CD4-positive, CD25-positive, alpha-beta regulatory T cell (primary cell): ENCODE data around the gene ELOVL2. TPM values are rescaled to one million over a fixed set of nuclear protein-coding genes. Genes with fewer than 3 reads are reported as not detected.

ENCODE experiments used
- ATAC-seq, 2 donors: fragments of 150-1000 bp; cut with Tn5 transposase; one replicate each; pipeline ENCODE4 v1.10.0; 2021; ENCODE audit warnings: low read depth in 2 of 2, moderate number of reproducible peaks in 2 of 2, moderate library complexity in 1 of 2
- DNase-seq, 3 donors: peaks; one replicate each; pipeline versions ENCODE4 v3.0.0 to v3.0.0-alpha.2; 2012 to 2022; ENCODE audit warnings: mixed read lengths in 1 of 3
- H3K27ac ChIP-seq: one replicate; pipeline ENCODE4 v1.7.0; 2013; ENCODE audit warnings: mild to moderate bottlenecking, low read length; ENCODE audit not compliant: insufficient read depth, poor library complexity, severe bottlenecking
- H3K27me3 ChIP-seq: one replicate; pipeline ENCODE4 v1.7.0; 2013; ENCODE audit warnings: low read length; ENCODE audit not compliant: control insufficient read depth, insufficient read depth
- H3K36me3 ChIP-seq: one replicate; pipeline ENCODE4 v1.7.0; 2013; ENCODE audit warnings: mild to moderate bottlenecking, low read length, moderate library complexity; ENCODE audit not compliant: control insufficient read depth, insufficient read depth
- H3K4me1 ChIP-seq: 2 replicates; pipeline ENCODE4 v1.7.0; 2013; ENCODE audit warnings: mild to moderate bottlenecking, low read length; ENCODE audit not compliant: insufficient read depth, control insufficient read depth, poor library complexity, severe bottlenecking
- H3K4me3 ChIP-seq: one replicate; pipeline ENCODE4 v1.7.0; 2013; ENCODE audit warnings: low read depth, mild to moderate bottlenecking, low read length, moderate library complexity
- H3K9me3 ChIP-seq, 2 experiments: 1 replicate in 1 of 2; 2 replicates in 1 of 2; pipeline ENCODE4 v1.7.0; 2013; ENCODE audit warnings: low read length in 2 of 2, mild to moderate bottlenecking in 1 of 2, moderate library complexity in 1 of 2; ENCODE audit not compliant: control insufficient read depth in 2 of 2
- H3K27ac Mint-ChIP-seq, 3 donors: one replicate each; pipeline ENCODE4 v1.8.0; 2020 to 2022; ENCODE audit warnings: mild to moderate bottlenecking in 3 of 3, mixed read lengths in 3 of 3, moderate library complexity in 2 of 3
- H3K27me3 Mint-ChIP-seq: one replicate; pipeline ENCODE4 v1.8.0; 2022; ENCODE audit warnings: mild to moderate bottlenecking, mixed read lengths
- H3K36me3 Mint-ChIP-seq: one replicate; pipeline ENCODE4 v1.8.0; 2020; ENCODE audit warnings: mixed read lengths
- H3K4me1 Mint-ChIP-seq, 4 donors: one replicate each; pipeline ENCODE4 v1.8.0; 2020 to 2022; ENCODE audit warnings: mixed read lengths in 4 of 4, mild to moderate bottlenecking in 1 of 4
- H3K4me3 Mint-ChIP-seq, 4 donors: one replicate each; pipeline ENCODE4 v1.8.0; 2020 to 2022; ENCODE audit warnings: mild to moderate bottlenecking in 4 of 4, mixed read lengths in 4 of 4, moderate library complexity in 3 of 4
- H3K9me3 Mint-ChIP-seq, 7 donors: one replicate each; pipeline ENCODE4 v1.8.0; 2020 to 2022; ENCODE audit warnings: mixed read lengths in 7 of 7, mild to moderate bottlenecking in 3 of 7, moderate library complexity in 2 of 7
- polyA plus RNA-seq, 4 donors: library from polyadenylated mRNA; unstranded; fragments of 300-500 nt; fragmentation: Illumina TruSeq; gene quantifications; one replicate each; pipeline ENCODE4 v1.2.3, GENCODE V29; 2021
- total RNA-seq: library from RNA; stranded (reverse); gene quantifications from one replicate; pipeline ENCODE4 v1.2.3, GENCODE V29; 2022

Gene ELOVL2
- total and polyA plus RNA-seq, 5 donors from 2014 or later, result not detected

- DNase-seq, result no peak
- H3K27ac Mint-ChIP-seq, result no peak overlapping the region
- H3K9me3 ChIP-seq, result no peaks in the 10 kb centered on the region
- peaks cover 3% of the 10 kb centered on the region for H3K27me3 ChIP-seq
- no peaks in the 10 kb centered on the region for H3K36me3 ChIP-seq
- no peaks in the 10 kb centered on the region for H3K4me1 Mint-ChIP-seq
- H3K4me3 Mint-ChIP-seq, result no peak overlapping the region
- H3K27ac ChIP-seq, result no peak overlapping the region
- peaks cover 0 to 3% (median 0%) of the 10 kb centered on the region in 7 donors for H3K9me3 Mint-ChIP-seq
- peaks cover 9% of the 10 kb centered on the region for H3K27me3 Mint-ChIP-seq
- no peaks in the 10 kb centered on the region for H3K36me3 Mint-ChIP-seq
- H3K4me1 ChIP-seq, result no peaks in the 10 kb centered on the region
- ATAC-seq, result no peak
- no peak overlapping the region for H3K4me3 ChIP-seq
These were observed 86.7 kb downstream of the ELOVL2 start for GRCh38 chr6:10957414-10957886.

GRCh38 chr6:10956776-10957175 is 87.3 kb downstream of the ELOVL2 start:
- Mint-ChIP-seq H3K9me3 (peaks cover 0 to 3% (median 0%) of the 10 kb centered on the region in 7 donors), H3K4me1 (no peaks in the 10 kb centered on the region), H3K27ac (no peak overlapping the region), H3K27me3 (peaks cover 9% of the 10 kb centered on the region), H3K36me3 (no peaks in the 10 kb centered on the region), H3K4me3 (no peak overlapping the region)
- H3K36me3 ChIP-seq, result no peaks in the 10 kb centered on the region
- H3K4me1 ChIP-seq, result no peaks in the 10 kb centered on the region
- no peak overlapping the region for H3K4me3 ChIP-seq
- DNase-seq, result no peak
- H3K27me3 ChIP-seq, result peaks cover 3% of the 10 kb centered on the region
- no peak overlapping the region for H3K27ac ChIP-seq
- H3K9me3 ChIP-seq, result no peaks in the 10 kb centered on the region
- no peak for ATAC-seq

GRCh38 chr6:10954590-10955010 is 89.5 kb downstream of the ELOVL2 start:
- no peak overlapping the region for H3K4me3 Mint-ChIP-seq
- Histone ChIP-seq H3K36me3 (no peaks in the 10 kb centered on the region), H3K4me1 (no peaks in the 10 kb centered on the region), H3K27me3 (peaks cover 3% of the 10 kb centered on the region), H3K4me3 (no peak overlapping the region), H3K9me3 (no peaks in the 10 kb centered on the region), H3K27ac (no peak overlapping the region)
- ATAC-seq (peak in 1 of 2 donors; percentile 8), DNase-seq (peak; percentile 12 to 71 (median 18))
- peaks cover 0 to 7% (median 0%) of the 10 kb centered on the region in 7 donors for H3K9me3 Mint-ChIP-seq
- no peaks in the 10 kb centered on the region for H3K36me3 Mint-ChIP-seq
- no peak overlapping the region for H3K27ac Mint-ChIP-seq
- H3K4me1 Mint-ChIP-seq, result no peaks in the 10 kb centered on the region
- H3K27me3 Mint-ChIP-seq, result peaks cover 14% of the 10 kb centered on the region

- Histone ChIP-seq H3K36me3 (no peaks in the 10 kb centered on the region), H3K4me1 (no peaks in the 10 kb centered on the region), H3K4me3 (no peak overlapping the region), H3K27ac (no peak overlapping the region), H3K27me3 (peaks cover 5% of the 10 kb centered on the region), H3K9me3 (no peaks in the 10 kb centered on the region)
- Mint-ChIP-seq H3K36me3 (no peaks in the 10 kb centered on the region), H3K9me3 (peaks cover 0 to 3% (median 0%) of the 10 kb centered on the region in 7 donors), H3K27me3 (peaks cover 25% of the 10 kb centered on the region), H3K4me3 (no peak overlapping the region), H3K27ac (no peak overlapping the region), H3K4me1 (no peaks in the 10 kb centered on the region)
- ATAC-seq, result no peak
- DNase-seq, result peak in 1 of 3 donors; percentile 13
These were observed 92.3 kb downstream of the ELOVL2 start for GRCh38 chr6:10951675-10952282.

GRCh38 chr6:10949579-10950490 is 94.3 kb downstream of the ELOVL2 start:
- Mint-ChIP-seq H3K4me1 (no peaks in the 10 kb centered on the region), H3K4me3 (no peak overlapping the region), H3K9me3 (peaks cover 0 to 3% (median 0%) of the 10 kb centered on the region in 7 donors), H3K27ac (no peak overlapping the region), H3K27me3 (peaks cover 25% of the 10 kb centered on the region), H3K36me3 (no peaks in the 10 kb centered on the region)
- Histone ChIP-seq H3K4me1 (no peaks in the 10 kb centered on the region), H3K4me3 (no peak overlapping the region), H3K27me3 (peaks cover 5% of the 10 kb centered on the region), H3K9me3 (no peaks in the 10 kb centered on the region), H3K27ac (no peak overlapping the region), H3K36me3 (no peaks in the 10 kb centered on the region)
- ATAC-seq, result no peak
- no peak for DNase-seq

- H3K27me3 Mint-ChIP-seq, result peaks cover 25% of the 10 kb centered on the region
- Histone ChIP-seq H3K36me3 (no peaks in the 10 kb centered on the region), H3K27ac (no peak overlapping the region), H3K4me3 (no peak overlapping the region), H3K27me3 (peaks cover 2% of the 10 kb centered on the region), H3K9me3 (no peaks in the 10 kb centered on the region), H3K4me1 (no peaks in the 10 kb centered on the region)
- DNase-seq, result no peak
- H3K27ac Mint-ChIP-seq, result no peak overlapping the region
- H3K36me3 Mint-ChIP-seq, result no peaks in the 10 kb centered on the region
- H3K4me3 Mint-ChIP-seq, result no peak overlapping the region
- ATAC-seq, result no peak
- H3K9me3 Mint-ChIP-seq, result peaks cover 0 to 3% (median 0%) of the 10 kb centered on the region in 7 donors
- no peaks in the 10 kb centered on the region for H3K4me1 Mint-ChIP-seq
These were observed 96.1 kb downstream of the ELOVL2 start for GRCh38 chr6:10947966-10948365.

GRCh38 chr6:10945845-10946244 is 98.3 kb downstream of the ELOVL2 start:
- Mint-ChIP-seq H3K27me3 (peaks cover 25% of the 10 kb centered on the region), H3K9me3 (peaks cover 0 to 3% (median 0%) of the 10 kb centered on the region in 7 donors), H3K27ac (no peak overlapping the region), H3K36me3 (no peaks in the 10 kb centered on the region), H3K4me3 (no peak overlapping the region), H3K4me1 (no peaks in the 10 kb centered on the region)
- no peaks in the 10 kb centered on the region for H3K4me1 ChIP-seq
- no peak overlapping the region for H3K27ac ChIP-seq
- no peak overlapping the region for H3K4me3 ChIP-seq
- H3K9me3 ChIP-seq, result no peaks in the 10 kb centered on the region
- no peak for ATAC-seq
- H3K36me3 ChIP-seq, result no peaks in the 10 kb centered on the region
- DNase-seq, result no peak
- peaks cover 2% of the 10 kb centered on the region for H3K27me3 ChIP-seq
